HUES64 (cell line): Measurements from ENCODE around the gene MTMR10.

Experiments
- H3K27ac ChIP-seq: 2 replicates; pipeline ENCODE4 v1.7.0; 2013; ENCODE audit warnings: low read depth, low read length, inconsistent platforms
- H3K27me3 ChIP-seq: 2 replicates; pipeline ENCODE4 v1.6.1; 2013; ENCODE audit warnings: mild to moderate bottlenecking, low read length; ENCODE audit not compliant: insufficient read depth
- H3K36me3 ChIP-seq: 2 replicates; pipeline ENCODE4 v1.6.1; 2013; ENCODE audit warnings: mild to moderate bottlenecking, low read length; ENCODE audit not compliant: insufficient read depth
- H3K4me1 ChIP-seq: 2 replicates; pipeline ENCODE4 v1.6.1; 2013; ENCODE audit warnings: mild to moderate bottlenecking, low read length, moderate library complexity; ENCODE audit not compliant: insufficient read depth
- H3K4me3 ChIP-seq: 2 replicates; pipeline ENCODE4 v1.5.1; 2013; ENCODE audit warnings: mild to moderate bottlenecking, low read length, moderate library complexity
- H3K9ac ChIP-seq: 2 replicates; pipeline ENCODE4 v1.6.1; 2013; ENCODE audit warnings: mild to moderate bottlenecking, low read depth, low read length
- H3K9me3 ChIP-seq: 2 replicates; pipeline ENCODE4 v1.6.1; 2013; ENCODE audit warnings: low read depth, low read length; ENCODE audit not compliant: insufficient read depth
- WGBS: fragments of 150-250, 120-280 bp; methylation state at CpG from one replicate; pipeline ENCODE4 v1.1.7; 2013; ENCODE audit warnings: missing lambda C conversion rate; 5-methylcytosine and 5-hydroxymethylcytosine counted together

MTMR10 gene

GRCh38 chr15:30984542-30984941, 6.9 kb downstream of the MTMR10 start:
- WGBS = 94% methylated on average over 6 of the region's 6 CpGs
- Histone ChIP-seq H3K36me3 (peaks cover 23% of the 10 kb centered on the region), H3K4me1 (no peaks in the 10 kb centered on the region), H3K9ac (no peak overlapping the region), H3K4me3 (no peak overlapping the region), H3K27ac (no peak overlapping the region), H3K9me3 (no peaks in the 10 kb centered on the region), H3K27me3 (no peaks in the 10 kb centered on the region)

- no peaks in the 10 kb centered on the region for H3K4me1 ChIP-seq
- H3K9ac ChIP-seq = no peak overlapping the region
- peaks cover 23% of the 10 kb centered on the region for H3K36me3 ChIP-seq
- no peak overlapping the region for H3K27ac ChIP-seq
- H3K27me3 ChIP-seq = no peaks in the 10 kb centered on the region
- 89% methylated on average over 3 of the region's 3 CpGs for WGBS
- no peaks in the 10 kb centered on the region for H3K9me3 ChIP-seq
- no peak overlapping the region for H3K4me3 ChIP-seq
These were observed 7.3 kb downstream of the MTMR10 start for GRCh38 chr15:30984118-30984517.

GRCh38 chr15:30979457-30979856, 12.0 kb downstream of the MTMR10 start:
- H3K36me3 ChIP-seq = peaks cover 16% of the 10 kb centered on the region
- H3K27ac ChIP-seq = no peak overlapping the region
- WGBS = 97% methylated on average over 5 of the region's 5 CpGs
- no peak overlapping the region for H3K4me3 ChIP-seq
- H3K9me3 ChIP-seq = no peaks in the 10 kb centered on the region
- no peaks in the 10 kb centered on the region for H3K27me3 ChIP-seq
- no peaks in the 10 kb centered on the region for H3K4me1 ChIP-seq
- H3K9ac ChIP-seq = no peak overlapping the region

- peaks cover 27% of the 10 kb centered on the region for H3K36me3 ChIP-seq
These were observed 13.1 kb downstream of the MTMR10 start for GRCh38 chr15:30978328-30978727.

GRCh38 chr15:30974112-30974511, 17.3 kb downstream of the MTMR10 start:
- no peaks in the 10 kb centered on the region for H3K27me3 ChIP-seq
- 74% methylated on average over 4 of the region's 5 CpGs for WGBS
- H3K4me1 ChIP-seq = no peaks in the 10 kb centered on the region
- no peaks in the 10 kb centered on the region for H3K9me3 ChIP-seq
- peaks cover 32% of the 10 kb centered on the region for H3K36me3 ChIP-seq
- H3K27ac ChIP-seq = no peak overlapping the region
- H3K9ac ChIP-seq = no peak overlapping the region
- no peak overlapping the region for H3K4me3 ChIP-seq

More at GRCh38 chr15:30978328-30978727, 13.1 kb downstream of the MTMR10 start:
- no peaks in the 10 kb centered on the region for H3K4me1 ChIP-seq
- no peaks in the 10 kb centered on the region for H3K27me3 ChIP-seq
- no peak overlapping the region for H3K4me3 ChIP-seq
- H3K9me3 ChIP-seq = no peaks in the 10 kb centered on the region
- H3K9ac ChIP-seq = no peak overlapping the region
- H3K27ac ChIP-seq = no peak overlapping the region

GRCh38 chr15:30973379-30973778, 18.0 kb downstream of the MTMR10 start:
- 94% methylated on average over 4 of the region's 4 CpGs for WGBS
- Histone ChIP-seq H3K9me3 (no peaks in the 10 kb centered on the region), H3K4me3 (no peak overlapping the region), H3K27me3 (no peaks in the 10 kb centered on the region), H3K9ac (no peak overlapping the region), H3K27ac (no peak overlapping the region), H3K36me3 (peaks cover 32% of the 10 kb centered on the region), H3K4me1 (no peaks in the 10 kb centered on the region)

GRCh38 chr15:30969724-30970123, 21.7 kb downstream of the MTMR10 start:
- H3K36me3 ChIP-seq = peaks cover 39% of the 10 kb centered on the region
- no peaks in the 10 kb centered on the region for H3K9me3 ChIP-seq
- H3K9ac ChIP-seq = no peak overlapping the region
- WGBS = 94% methylated on average over 1 of the region's 2 CpGs
- H3K4me3 ChIP-seq = no peak overlapping the region
- H3K27me3 ChIP-seq = no peaks in the 10 kb centered on the region
- no peak overlapping the region for H3K27ac ChIP-seq
- H3K4me1 ChIP-seq = no peaks in the 10 kb centered on the region

GRCh38 chr15:30963681-30964080, 27.7 kb downstream of the MTMR10 start:
- no peak overlapping the region for H3K9ac ChIP-seq
- no peaks in the 10 kb centered on the region for H3K4me1 ChIP-seq
- H3K27ac ChIP-seq = no peak overlapping the region
- WGBS = 100% methylated on average over 2 of the region's 3 CpGs
- H3K4me3 ChIP-seq = no peak overlapping the region
- no peaks in the 10 kb centered on the region for H3K27me3 ChIP-seq
- peaks cover 38% of the 10 kb centered on the region for H3K36me3 ChIP-seq
- H3K9me3 ChIP-seq = no peaks in the 10 kb centered on the region

- peaks cover 48% of the 10 kb centered on the region for H3K36me3 ChIP-seq
- WGBS = 92% methylated on average over 2 of the region's 3 CpGs
- H3K4me1 ChIP-seq = no peaks in the 10 kb centered on the region
- no peak overlapping the region for H3K4me3 ChIP-seq
- no peaks in the 10 kb centered on the region for H3K9me3 ChIP-seq
- no peak overlapping the region for H3K27ac ChIP-seq
- H3K27me3 ChIP-seq = no peaks in the 10 kb centered on the region
- H3K9ac ChIP-seq = no peak overlapping the region
These were observed 28.8 kb downstream of the MTMR10 start for GRCh38 chr15:30962659-30963058.

GRCh38 chr15:30962079-30962478, 29.3 kb downstream of the MTMR10 start:
- Histone ChIP-seq H3K9me3 (no peaks in the 10 kb centered on the region), H3K4me3 (no peak overlapping the region), H3K36me3 (peaks cover 50% of the 10 kb centered on the region), H3K9ac (no peak overlapping the region), H3K27me3 (no peaks in the 10 kb centered on the region), H3K27ac (no peak overlapping the region; the same call in 1 of the 2 replicates), H3K4me1 (no peaks in the 10 kb centered on the region)

GRCh38 chr15:30958219-30958618, 33.2 kb downstream of the MTMR10 start:
- peaks cover 59% of the 10 kb centered on the region for H3K36me3 ChIP-seq
- no peaks in the 10 kb centered on the region for H3K9me3 ChIP-seq
- H3K9ac ChIP-seq = no peak overlapping the region
- no peak overlapping the region for H3K4me3 ChIP-seq
- peaks cover 6% of the 10 kb centered on the region; the same call in 1 of the 2 replicates for H3K4me1 ChIP-seq
- no peaks in the 10 kb centered on the region for H3K27me3 ChIP-seq
- 97% methylated on average over 5 of the region's 5 CpGs for WGBS
- H3K27ac ChIP-seq = no peak overlapping the region
